ENCODE measurements around the gene EMC10.

The EMC10 gene

DNA sequence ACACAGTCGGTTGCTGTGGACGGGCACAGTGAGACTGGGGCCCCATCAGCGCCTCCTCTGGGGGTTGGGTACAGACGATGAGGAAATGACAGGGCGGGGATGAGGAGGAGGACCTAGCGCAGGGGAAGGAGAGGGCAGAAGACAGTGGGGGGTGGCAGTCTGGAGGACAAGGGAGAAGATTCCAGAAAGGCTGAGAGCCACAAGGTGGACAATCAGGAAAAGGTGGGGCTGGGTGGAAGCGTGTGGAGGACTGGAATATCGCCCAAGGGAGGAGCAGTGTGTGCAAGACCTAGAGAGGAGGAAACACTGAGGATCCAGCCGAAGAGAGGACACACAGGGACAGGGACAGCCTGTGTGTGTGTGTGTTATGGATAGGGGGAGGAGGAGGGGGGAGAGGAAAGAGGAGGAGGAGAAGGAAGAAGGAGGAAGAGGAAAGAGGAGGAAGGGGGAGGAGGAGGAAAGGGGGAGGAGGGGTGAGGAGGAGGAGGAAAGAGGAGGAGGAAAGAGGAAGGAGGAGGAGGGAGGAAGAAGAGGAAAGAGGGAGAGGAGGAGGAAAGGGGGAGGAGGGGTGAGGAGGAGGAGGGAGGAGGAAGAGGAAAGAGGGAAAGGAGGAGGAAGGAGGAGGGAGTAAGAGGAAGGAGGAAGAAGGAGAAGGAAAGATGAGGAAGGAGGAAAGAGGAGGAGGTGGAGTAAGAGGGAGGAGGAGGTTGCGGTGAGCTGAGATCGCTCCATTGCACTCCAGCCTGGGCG lies 16.2 kb downstream of the EMC10 start:
- TF ChIP-seq CTCF (IDR thresholded peaks at IDR 0.05; ENCODE audit: insufficient read depth, low read depth, low read length, missing control alignments) = no peak
- H3K4me3 ChIP-seq (ENCODE audit: low read length) = no peak overlapping the region
- no peak for DNase-seq (ENCODE audit: low read depth)

DNA sequence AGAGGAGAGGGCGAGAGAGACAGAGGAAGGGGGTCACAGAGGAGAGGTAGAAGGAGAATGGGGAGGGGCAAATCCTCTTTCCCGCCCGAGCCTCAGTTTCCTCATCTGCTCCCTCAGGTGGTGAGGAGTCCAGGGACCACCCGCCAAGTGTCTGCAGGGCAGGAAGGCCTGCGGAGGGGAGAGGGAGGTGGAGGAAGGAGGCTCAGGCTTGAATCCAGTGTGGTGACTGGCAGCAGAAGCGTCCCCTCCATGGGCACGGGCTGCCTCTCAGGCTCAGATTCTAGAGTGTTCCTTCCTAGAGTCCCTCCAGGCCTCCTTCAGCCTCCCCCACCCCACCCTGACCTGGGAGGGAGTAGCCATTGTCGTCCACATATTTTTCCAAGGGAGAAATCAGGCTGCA lies 16.9 kb downstream of the EMC10 start:
- no peak for TF ChIP-seq CTCF (IDR thresholded peaks at IDR 0.05; ENCODE audit: insufficient read depth, low read depth, low read length, missing control alignments)
- H3K4me3 ChIP-seq (ENCODE audit: low read length) = no peak overlapping the region
- DNase-seq (ENCODE audit: low read depth) = no peak

DNA sequence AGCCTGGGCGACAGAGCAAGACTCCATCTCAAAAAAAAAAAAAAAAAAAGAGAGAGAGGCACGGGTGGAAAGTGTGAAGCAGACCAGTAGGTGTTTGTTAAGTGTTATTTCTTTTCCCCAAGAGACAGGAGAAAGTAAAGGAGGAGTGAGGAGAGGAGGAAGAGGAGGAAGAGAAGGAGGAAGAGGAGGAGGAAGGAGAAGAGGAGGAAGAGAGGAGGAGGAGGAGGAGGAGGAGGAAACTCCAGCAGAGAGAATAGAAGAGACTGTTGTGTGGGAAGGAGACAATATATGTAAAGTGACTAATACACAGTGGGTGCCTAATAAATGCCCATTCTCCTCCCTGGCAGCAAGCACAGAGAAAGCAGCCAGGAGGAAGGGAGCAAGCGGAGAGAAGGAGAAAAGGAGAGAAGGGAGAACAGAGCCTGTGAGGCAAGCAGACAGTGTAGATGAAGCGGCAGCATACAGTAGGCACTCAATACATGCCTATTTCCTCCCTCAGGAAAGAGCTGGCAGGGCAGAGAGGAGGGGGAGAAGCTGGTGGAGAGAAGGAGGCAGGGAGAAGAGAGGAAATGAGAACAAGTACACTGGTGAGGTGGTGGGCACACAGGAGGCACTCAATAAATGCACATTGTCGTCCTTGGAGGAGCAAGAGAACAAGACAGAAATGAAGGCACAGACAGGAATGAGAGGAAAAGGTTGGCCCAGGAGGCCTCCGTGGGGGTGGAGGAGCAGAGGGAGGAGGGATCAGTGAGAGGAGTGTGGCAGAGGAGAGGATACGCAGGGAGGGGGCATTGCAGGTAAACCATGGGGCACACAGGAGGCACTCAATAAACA lies 18.1 kb downstream of the EMC10 start:
- no peak for DNase-seq (ENCODE audit: low read depth)
- no peak for TF ChIP-seq CTCF (IDR thresholded peaks at IDR 0.05; ENCODE audit: insufficient read depth, low read depth, low read length, missing control alignments)
- H3K4me3 ChIP-seq (ENCODE audit: low read length) = no peak overlapping the region

DNA sequence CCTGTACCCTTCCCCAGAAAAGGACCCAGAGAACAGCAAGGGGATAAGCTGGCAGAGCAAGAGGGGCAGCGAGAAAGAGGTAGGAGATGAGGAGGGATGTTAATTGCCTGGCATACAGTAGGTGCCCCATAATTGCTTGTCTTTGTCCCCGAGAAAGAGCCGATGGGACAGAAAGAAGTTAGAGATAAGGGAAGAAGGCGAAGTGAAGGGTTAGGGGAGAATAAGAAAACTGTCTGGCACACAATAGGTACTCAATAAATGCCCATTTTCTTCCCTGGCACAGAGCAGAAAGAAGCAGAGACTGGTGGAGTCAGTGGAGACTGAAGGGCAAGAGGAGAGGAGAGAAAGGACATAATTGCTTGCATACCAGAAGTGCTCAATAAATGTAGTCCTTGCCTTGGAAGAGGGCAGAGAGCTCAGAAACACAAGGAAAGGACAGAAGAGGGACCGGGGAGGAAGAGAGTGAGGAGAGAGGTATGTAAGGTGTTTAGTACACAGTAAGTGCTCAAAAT lies 18.8 kb downstream of the EMC10 start:
- no peak for DNase-seq (ENCODE audit: low read depth)
- no peak for TF ChIP-seq CTCF (IDR thresholded peaks at IDR 0.05; ENCODE audit: insufficient read depth, low read depth, low read length, missing control alignments)
- no peak overlapping the region for H3K4me3 ChIP-seq (ENCODE audit: low read length)

DNA sequence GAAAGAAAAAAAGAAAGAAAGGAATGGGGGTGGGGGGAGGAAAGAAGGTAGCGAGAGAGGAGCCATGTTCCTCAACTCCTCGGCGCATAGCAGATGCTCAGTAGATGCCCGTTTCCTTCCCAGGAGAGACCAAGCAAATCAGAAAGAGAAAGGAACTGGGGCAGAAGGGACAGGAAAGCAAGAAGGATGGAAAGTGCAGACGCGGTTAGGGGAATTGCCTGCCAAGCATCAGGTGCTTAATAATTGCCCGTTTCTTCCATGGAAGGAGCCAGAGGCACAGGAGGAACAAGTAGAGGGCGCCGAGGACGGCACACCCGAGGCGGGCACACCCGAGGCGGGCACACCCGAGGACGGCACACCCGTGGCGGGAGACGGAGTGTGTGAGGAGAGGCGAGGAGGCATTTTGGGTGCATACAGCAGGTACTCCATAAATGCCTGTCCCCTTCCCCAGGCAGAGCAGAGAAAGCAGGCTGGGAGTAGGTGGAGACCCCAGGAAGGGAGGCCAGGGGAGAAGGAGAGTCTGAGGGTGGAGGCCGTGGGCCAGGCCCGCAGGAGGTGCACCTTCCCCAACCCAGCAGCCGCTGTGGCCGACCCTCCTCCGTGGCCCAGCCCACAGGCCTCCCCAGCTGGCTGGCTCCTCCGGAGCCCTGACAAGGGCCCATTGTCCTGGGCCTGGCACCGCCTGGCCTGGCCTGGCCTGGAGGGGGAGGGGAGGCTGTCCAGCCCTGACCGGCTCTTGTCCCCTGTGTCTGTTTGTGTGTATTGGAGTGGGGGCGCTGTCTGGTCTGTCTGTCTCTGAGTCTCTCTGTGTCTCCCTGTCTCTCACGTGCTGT lies 20.1 kb downstream of the EMC10 start:
- no peak for DNase-seq (ENCODE audit: low read depth)
- H3K4me3 ChIP-seq (ENCODE audit: low read length) = no peak overlapping the region
- no peak for TF ChIP-seq CTCF (IDR thresholded peaks at IDR 0.05; ENCODE audit: insufficient read depth, low read depth, low read length, missing control alignments)

- H3K4me3 ChIP-seq (ENCODE audit: low read length) = no peak overlapping the region
These were observed 20.7 kb downstream of the EMC10 start for GRCh38 chr19:50497022-50497405.

More at GRCh38 chr19:50497022-50497405, 20.7 kb downstream of the EMC10 start:
- no peak for DNase-seq (ENCODE audit: low read depth)
- TF ChIP-seq CTCF (IDR thresholded peaks at IDR 0.05; ENCODE audit: insufficient read depth, low read depth, low read length, missing control alignments) = no peak

Measured in epithelial cell of esophagus (primary cell).